H1 (cell line): ENCODE data around the gene GSG1L. TPM values are rescaled to one million over a fixed set of nuclear protein-coding genes. Genes with fewer than 3 reads are reported as not detected.

Source experiments
- HDAC2 ChIP-seq, 2 experiments: fragments of 300-600 bp in 1 of 2; sonication (generic) in 1 of 2; IDR thresholded peaks; 2 replicates each; pipeline ENCODE4 v1.6.1; 2011 to 2012; ENCODE audit warnings: low read depth in 2 of 2, low read length in 2 of 2, mild to moderate bottlenecking in 2 of 2, moderate library complexity in 2 of 2, borderline replicate concordance in 1 of 2, inconsistent platforms in 1 of 2
- JUND ChIP-seq: IDR thresholded peaks from 2 replicates; pipeline ENCODE4 v1.6.1; 2011; ENCODE audit warnings: mild to moderate bottlenecking, improper control_type of control experiment, low read length
- USF2 ChIP-seq: IDR thresholded peaks from 2 replicates; pipeline ENCODE4 v1.6.1; 2011; ENCODE audit warnings: low read length, improper control_type of control experiment
- polyA plus RNA-seq, 7 experiments: library from polyadenylated mRNA; depleted of rRNA in 3 of 7; stranded (reverse) in 5 of 7; unstranded in 2 of 7; fragments of >200 nt in 5 of 7; fragments of 200-250 nt in 2 of 7; gene quantifications; 1 replicate in 5 of 7; 2 replicates in 1 of 7; 4 replicates in 1 of 7; pipeline versions ENCODE4 v1.2.1 to v1.2.3, GENCODE V29; 2011 to 2013; ENCODE audit warnings: missing spikeins in 2 of 7, mixed read lengths in 2 of 7
- total RNA-seq: library from RNA; stranded (reverse); fragmentation: NEBNext Ultra II Directional; extraction: Animal tissue kit (Norgen Biotek cat#: 25700); gene quantifications from 2 replicates; pipeline ENCODE4 v1.2.1, GENCODE V29; 2021

The GSG1L gene
- total and polyA plus RNA-seq, 2 of the 8 experiments (the other 6 are each of a cell fraction or from before 2014, with no cell fraction given) = 0.71 to 1.1 TPM

GRCh38 chr16:28009586-28010373 lies 53.7 kb downstream of the GSG1L start (continued):
- TF ChIP-seq USF2 (no peak), JUND (no peak), HDAC2 (IDR thresholded peaks at IDR 0.05; ENCODE audit: borderline replicate concordance in 1 of 2, low read depth in 2 of 2, low read length in 2 of 2) (no peak)
